LNCaP clone FGC (cell line): ENCODE data around the gene IQGAP2.
A peak's percentile ranks its signal among the peaks of the same experiment; 100 is the strongest.

Source experiments
- DNase-seq: peaks from one replicate; pipeline ENCODE4 v3.0.0-alpha.2; 2011; ENCODE audit warnings: low read depth
- H3K4me3 ChIP-seq: 2 replicates; pipeline ENCODE4 v1.5.1; 2011; ENCODE audit warnings: mild to moderate bottlenecking, low read depth, low read length, control low read depth
- TF ChIP-seq, protein P1 (sequence below): IDR thresholded peaks from 2 replicates; pipeline ENCODE4 v1.5.1; 2012; ENCODE audit warnings: mild to moderate bottlenecking; ENCODE audit not compliant: control insufficient read depth, insufficient read depth; ENCODE audit errors: extremely low read depth

Gene IQGAP2

DNA sequence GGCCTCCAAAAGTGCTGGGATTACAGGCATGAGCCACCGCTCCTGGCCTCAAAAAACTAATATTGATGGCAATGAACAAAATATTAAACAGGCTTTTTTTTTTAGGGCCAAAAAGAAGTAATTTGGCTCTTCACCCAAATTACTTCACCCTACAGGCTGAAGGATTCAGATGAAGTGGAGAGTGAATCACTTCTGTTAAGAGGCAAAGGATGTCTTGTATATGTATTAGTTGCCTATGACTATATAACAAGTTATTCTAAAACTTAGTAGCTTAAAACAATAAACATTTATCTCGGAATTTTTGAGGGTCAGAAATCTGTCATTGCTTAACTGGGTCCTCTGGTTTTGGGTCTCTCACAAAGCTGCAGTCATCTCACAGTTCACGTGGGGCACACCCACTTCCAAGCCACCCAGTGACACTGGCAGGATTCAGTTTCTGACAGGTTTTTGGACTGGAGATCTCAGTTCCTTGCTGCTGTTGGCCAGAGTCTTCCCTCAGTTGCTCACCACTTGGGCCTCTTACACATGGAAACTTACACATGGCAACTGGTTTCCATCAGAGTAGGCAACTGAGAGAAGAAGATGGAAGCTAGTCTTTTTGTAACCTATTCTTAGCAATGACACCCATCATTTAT, 66.7 kb downstream of the IQGAP2 start:
- DNase-seq, result no peak
- no peak overlapping the region for H3K4me3 ChIP-seq
- TF ChIP-seq, protein P1, sequence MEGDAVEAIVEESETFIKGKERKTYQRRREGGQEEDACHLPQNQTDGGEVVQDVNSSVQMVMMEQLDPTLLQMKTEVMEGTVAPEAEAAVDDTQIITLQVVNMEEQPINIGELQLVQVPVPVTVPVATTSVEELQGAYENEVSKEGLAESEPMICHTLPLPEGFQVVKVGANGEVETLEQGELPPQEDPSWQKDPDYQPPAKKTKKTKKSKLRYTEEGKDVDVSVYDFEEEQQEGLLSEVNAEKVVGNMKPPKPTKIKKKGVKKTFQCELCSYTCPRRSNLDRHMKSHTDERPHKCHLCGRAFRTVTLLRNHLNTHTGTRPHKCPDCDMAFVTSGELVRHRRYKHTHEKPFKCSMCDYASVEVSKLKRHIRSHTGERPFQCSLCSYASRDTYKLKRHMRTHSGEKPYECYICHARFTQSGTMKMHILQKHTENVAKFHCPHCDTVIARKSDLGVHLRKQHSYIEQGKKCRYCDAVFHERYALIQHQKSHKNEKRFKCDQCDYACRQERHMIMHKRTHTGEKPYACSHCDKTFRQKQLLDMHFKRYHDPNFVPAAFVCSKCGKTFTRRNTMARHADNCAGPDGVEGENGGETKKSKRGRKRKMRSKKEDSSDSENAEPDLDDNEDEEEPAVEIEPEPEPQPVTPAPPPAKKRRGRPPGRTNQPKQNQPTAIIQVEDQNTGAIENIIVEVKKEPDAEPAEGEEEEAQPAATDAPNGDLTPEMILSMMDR, result no peak

DNA sequence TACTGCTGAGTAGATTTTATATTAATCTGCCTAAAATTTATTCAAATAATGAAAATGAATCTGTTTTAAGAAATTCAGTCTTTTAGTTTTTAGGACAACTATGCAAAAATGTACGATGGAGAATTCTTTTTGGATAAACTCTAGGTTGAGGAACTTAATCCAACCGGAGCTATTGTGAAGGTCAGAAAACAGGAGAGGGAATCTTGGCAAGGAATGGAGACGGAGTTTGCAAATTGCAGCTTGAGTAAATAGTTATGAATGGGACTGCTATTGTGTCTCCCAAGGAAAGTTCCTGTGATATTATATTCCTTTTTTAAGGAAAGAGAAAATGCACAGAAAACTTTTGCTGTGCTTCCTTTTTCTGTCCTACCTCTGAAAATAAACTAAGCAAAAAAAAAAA, 67.9 kb downstream of the IQGAP2 start:
- TF ChIP-seq, protein P1, result no peak
- DNase-seq, result peak; percentile 37
- H3K4me3 ChIP-seq, result no peak overlapping the region

DNA sequence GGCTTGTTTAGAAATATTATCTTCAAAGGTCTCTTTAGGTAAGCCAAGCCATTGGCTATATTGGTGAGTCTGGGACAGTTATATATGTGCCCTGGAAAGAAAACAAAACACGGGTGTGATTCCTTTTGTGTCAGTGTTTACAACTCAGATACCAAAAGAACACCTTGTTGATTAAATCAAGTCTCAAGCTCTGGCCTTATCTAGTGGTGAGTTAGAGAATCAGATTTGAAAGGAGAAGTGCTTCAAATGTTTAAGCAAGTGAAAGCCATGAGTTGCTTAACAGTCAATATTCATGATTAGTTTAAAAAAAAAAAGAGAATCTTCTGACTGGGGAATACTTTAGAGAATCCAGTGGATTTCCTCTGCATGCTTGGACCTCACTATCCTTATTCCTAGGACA, 68.3 kb downstream of the IQGAP2 start:
- no peak for DNase-seq
- H3K4me3 ChIP-seq, result no peak overlapping the region
- TF ChIP-seq, protein P1, result no peak

DNA sequence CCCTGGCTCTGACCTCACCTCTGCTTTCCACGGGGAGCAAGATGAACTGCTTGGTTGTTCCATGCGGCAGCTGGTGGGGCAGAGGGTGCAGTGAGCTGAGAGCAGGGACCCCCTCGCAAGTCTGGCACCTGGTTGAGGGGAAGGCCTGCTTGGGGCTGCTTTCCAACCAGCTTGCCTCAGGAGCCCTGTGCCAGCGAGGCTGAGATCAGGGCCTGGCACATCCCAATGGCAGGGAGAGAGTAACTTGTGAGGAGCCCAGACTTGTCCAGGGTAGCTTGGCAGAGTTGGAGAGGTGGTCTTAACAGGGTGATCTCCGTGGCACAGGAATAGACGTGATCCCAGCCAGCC, 68.9 kb downstream of the IQGAP2 start:
- no peak overlapping the region for H3K4me3 ChIP-seq
- no peak for DNase-seq
- TF ChIP-seq, protein P1, result no peak

DNA sequence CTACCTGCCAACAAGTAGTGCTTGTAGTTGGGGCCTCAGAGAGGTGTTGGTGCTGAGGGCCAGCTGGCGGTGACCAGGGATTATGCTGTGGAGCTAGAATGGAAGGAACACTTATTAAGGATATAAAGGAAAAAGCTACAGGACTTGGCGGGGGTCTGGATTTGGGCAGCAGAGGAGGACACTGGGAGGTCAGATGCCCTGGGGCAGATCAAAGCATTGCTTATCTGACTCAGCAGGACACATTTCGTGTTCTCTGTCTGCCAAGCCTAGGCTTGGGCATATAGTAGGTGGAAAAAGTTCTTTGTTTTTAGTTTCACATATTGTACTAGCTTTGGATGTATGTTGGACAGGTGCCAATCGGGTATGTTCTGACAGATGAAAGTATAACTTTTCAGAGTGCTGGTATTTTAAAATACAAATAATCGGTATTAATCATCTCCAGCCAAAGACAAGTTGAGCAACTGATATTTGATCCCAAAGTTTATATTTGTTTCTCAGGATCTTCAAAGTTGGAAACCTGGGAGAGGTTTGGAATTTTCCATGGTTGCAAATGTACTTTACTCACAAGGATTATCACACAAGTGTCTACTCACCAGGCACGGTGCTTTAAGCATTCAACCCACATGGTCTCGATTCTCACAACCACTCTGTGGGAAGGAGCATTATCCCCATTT, 69.4 kb downstream of the IQGAP2 start:
- H3K4me3 ChIP-seq, result no peak overlapping the region
- TF ChIP-seq, protein P1, result no peak
- no peak for DNase-seq

DNA sequence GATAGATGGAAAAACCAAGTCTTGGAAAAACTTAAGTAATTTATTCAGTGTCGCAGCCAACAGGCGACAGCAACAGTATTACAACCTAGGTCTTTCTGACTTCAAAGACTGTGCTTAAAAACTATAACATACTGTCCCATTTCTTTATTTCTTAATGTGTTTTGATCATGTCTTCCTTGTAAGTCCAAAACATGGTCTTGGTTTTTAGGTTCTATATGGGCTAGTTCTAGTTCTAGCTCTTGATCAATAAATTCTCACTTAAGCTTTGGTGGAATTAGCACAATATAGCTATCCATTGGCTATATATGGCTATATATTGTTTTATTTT, 69.9 kb downstream of the IQGAP2 start:
- DNase-seq, result no peak
- TF ChIP-seq, protein P1, result no peak
- H3K4me3 ChIP-seq, result no peak overlapping the region

DNA sequence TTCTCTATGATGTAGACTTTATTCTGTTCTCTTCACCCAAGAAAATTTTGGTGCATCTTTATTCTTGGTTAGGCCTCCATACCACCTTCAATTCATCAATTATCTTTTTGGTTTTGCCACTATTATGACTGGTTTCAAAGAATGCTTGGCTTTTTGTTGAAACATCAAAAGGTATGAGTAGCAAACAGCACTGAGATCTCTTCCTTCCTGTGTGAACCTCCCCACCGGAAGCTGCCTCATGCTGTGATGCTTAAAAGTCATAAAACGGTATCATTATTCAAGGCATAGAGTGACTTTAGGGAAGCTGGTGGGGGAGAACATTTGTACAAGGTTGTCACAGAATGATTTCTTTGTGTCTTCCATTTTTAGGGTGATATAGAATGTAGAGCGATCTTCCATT, 70.6 kb downstream of the IQGAP2 start:
- TF ChIP-seq, protein P1, result no peak
- DNase-seq, result no peak
- H3K4me3 ChIP-seq, result no peak overlapping the region
